ENCODE data around the gene PTPRB.

- TF ChIP-seq CTCF (IDR thresholded peaks at IDR 0.05) (no peak), EP300 (IDR thresholded peaks at IDR 0.05) (no peak), POLR2AphosphoS5 (IDR thresholded peaks at IDR 0.05) (no peak)
Measured at GRCh38 chr12:70571705-70572268, 65.4 kb downstream of the PTPRB start.
